GM21367 (cell line): ENCODE measurements around the gene SAMD14.

Experiments used
- ATAC-seq: cut with Tn5 transposase; IDR thresholded peaks from one replicate; pipeline ENCODE4 v1.9.1; 2021; ENCODE audit not compliant: unreplicated experiment

Gene SAMD14

GRCh38 chr17:50113624-50114320 lies 16.2 kb downstream of the SAMD14 start:
- ATAC-seq: no peak

DNA sequence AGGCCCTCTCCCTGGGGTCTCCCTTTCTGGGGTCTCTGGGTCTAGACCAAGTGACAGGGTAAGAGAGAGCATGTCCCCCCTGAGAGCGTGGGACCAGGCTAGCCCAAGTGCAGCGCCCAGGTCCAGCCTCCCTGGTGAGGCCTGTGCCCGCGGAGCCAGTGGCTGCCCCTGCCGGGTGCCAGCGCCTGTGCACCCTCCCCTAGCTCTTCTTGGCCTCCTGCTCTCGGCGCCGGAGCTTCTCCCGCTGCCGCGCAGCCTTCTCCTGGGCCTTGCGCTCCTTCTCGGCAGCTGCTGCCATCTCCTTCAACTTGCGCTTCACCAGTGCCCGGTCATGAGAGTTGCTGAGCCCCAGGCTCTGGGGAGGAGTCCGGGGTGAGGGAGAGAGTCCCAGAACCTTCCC lies 17.3 kb downstream of the SAMD14 start:
- ATAC-seq: no peak

GRCh38 chr17:50111673-50112655 lies 18.0 kb downstream of the SAMD14 start:
- no peak for ATAC-seq

- no peak for ATAC-seq
These were observed 19.2 kb downstream of the SAMD14 start for GRCh38 chr17:50110591-50111349.

DNA sequence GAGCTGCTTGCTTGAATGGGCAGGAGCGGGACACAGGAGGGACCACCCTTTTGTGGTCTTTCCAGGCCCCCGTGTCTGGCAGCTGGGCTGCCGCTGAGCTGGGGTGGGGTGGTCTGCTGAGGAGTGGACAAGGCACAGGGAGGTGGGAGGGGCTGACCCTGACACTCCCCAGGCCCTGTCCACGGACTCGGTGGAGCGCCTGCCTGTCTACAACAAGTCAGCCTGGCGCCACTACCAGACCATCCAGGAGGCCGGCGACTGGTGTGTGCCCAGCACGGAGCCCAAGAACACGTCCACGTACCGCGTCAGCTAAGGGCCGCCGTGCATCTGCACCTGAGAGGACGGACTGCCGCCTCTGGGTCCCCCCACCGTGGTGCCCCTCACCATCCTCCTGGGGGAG lies 20.2 kb downstream of the SAMD14 start:
- no peak for ATAC-seq

- no peak for ATAC-seq
These were observed 20.8 kb downstream of the SAMD14 start for GRCh38 chr17:50109207-50109606.

GRCh38 chr17:50108556-50108955 lies 21.4 kb downstream of the SAMD14 start:
- ATAC-seq: no peak

DNA sequence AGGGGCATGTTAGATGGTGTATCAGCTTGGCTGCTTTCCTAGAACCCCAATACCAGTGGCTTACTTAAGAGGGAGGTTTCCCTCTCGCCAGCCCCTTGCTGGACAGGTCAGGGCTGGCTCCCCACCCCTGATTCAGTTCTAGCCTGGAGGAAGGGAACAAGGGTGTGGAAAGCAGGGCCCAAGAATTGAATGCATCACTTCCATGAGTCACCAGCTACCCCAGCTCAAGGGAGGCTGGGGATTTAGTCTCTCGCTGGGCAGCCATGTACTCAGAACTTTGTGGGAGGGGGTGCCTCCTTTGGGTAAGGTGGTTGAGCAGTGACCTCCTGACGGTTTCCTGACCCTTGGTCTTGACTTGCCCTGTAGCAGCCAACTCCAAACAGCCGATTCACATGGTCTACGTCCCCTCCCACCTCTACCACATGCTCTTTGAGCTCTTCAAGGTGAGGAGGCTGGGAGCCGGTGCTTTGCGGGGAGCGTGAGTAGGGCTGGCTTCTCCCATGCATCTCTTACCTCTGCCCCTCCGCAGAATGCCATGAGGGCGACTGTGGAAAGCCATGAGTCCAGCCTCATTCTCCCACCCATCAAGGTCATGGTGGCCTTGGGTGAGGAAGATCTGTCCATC lies 22.1 kb downstream of the SAMD14 start:
- no peak for ATAC-seq

DNA sequence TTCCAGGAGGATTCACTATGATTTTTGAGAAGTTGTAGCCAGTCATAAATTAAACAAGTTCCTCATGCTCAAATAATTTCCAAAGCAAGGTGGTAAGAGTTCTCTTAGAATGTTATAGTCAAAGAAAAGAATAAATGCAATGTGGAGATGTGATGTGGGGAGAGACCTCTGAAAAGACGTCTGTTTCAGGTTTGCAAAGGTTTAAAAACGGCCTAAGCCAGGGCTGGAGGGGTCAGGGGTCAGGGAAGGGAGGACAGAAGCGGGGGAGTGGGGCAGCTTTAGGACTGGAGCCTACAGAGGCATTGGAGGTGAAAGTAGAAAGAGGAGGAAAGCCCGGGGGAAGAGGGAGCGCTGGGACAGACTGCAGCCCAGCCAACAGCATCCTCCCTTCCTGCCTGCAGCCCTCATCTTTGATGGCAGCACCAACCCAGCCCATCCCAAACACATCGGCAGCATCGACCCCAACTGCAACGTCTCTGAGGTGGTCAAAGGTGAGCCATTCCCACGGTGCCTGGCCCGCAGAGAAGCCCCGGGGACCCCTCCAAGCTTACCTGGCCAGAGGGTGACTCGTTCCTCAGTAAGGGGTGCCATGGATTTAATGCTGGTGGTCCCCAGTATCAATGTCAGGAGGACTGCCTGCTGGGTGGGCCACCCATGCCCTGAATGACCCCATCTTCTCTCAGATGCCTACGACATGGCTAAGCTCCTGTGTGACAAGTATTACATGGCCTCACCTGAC lies 23.4 kb downstream of the SAMD14 start:
- no peak for ATAC-seq

- no peak for ATAC-seq
These were observed 24.1 kb downstream of the SAMD14 start for GRCh38 chr17:50105811-50106210.

- ATAC-seq: no peak
These were observed 26.0 kb downstream of the SAMD14 start for GRCh38 chr17:50103941-50104340.

DNA sequence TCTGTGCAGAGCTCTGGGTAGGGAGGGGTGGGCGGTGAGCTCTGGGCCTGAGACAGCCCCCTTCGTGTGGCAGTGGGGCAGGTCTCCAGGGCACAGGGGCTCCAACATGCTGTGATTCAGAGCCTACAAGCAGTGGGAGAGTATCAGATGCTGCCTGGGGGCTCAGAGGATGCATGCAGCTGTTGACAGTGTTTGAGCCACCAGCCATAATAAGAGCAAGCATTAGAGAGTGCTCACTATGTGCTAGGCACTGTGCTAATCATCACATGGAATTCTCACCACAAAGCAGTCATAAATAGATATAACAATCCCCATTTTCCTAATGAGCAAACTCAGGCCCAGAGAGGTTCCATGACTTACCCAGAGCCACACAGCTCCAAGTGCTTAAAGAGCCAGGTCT lies 26.7 kb downstream of the SAMD14 start:
- ATAC-seq: no peak

DNA sequence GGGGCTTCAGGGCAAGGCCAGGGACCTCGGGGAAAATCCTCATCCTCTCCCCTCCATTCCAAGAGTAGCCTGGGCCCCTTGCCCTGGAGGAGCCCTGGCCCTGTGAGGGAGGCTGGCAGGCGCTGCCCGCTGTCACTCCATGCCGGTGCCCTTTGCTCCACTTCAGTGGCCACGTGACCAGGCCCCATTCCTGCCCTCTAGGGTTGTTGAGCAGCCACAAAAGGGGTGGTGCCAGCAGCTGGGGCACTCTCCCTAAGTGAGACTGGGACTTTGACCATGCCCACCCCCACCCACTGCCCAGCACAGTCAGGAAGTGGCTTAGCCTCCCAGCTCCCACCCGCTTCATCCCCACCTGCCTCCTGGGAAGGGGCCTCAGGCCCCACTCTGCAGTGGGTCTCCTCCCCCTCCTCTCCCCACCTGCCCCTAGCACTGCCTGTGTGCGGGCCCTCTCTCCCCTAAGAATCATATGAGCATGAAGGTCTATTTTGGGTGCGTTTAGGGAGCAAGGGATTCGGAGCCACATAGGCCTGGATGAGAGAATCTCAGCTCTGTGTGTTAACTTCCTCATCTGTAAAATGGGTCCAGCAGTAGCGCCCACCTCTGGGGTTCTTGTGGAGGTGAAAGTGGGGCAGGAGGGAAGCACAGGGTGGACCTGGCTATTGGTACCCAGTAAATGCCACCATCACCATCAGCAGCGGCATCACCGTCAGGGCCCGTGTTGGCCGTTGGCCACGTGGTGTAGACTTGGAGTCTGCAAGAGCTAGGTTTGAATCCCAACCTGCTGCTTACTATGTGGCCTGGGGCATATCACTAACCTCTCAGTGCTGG lies 27.6 kb downstream of the SAMD14 start:
- ATAC-seq: no peak

- no peak for ATAC-seq
These were observed 28.4 kb downstream of the SAMD14 start for GRCh38 chr17:50101346-50102163.

DNA sequence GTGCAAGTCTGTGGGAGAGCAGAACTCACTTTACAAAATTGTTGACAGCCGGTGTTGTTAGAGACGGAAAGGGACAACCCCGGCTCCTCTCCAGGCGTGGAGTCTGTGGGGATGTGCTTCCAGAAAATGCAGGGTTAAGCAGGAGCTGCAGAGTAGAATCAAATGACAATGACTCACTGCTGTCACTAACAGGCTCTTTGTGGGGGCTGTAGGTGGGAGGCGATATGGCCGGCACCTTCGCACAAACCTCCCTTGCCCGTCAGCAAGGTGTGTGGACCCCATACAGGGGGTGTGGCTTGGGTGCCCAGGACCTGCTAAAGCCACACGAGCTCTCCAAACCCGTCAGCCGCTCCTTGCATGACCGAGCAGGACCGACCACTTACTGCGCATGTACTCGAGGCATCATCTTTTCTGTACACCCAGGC lies 29.0 kb downstream of the SAMD14 start:
- ATAC-seq: no peak

DNA sequence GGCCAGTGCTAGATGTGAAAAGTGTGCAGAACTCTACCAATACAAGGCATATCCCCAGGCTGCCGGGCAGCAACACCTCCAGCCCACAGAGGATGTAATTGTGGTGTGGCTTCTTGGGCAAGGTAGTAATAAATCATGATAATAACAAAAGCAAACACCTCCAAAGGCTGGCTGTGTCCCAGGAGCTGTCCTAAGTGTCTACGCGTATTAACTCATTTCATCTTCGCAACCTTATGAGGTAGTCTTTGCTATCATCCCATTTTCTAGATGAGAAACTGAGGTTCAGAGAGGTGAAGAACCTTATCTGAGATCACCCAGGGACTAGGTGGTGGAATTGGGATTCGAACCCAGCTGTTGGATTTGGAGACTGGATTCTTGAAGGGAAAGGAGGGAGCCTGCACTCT lies 29.5 kb downstream of the SAMD14 start:
- no peak for ATAC-seq

GRCh38 chr17:50099003-50099402 lies 31.0 kb downstream of the SAMD14 start:
- no peak for ATAC-seq

DNA sequence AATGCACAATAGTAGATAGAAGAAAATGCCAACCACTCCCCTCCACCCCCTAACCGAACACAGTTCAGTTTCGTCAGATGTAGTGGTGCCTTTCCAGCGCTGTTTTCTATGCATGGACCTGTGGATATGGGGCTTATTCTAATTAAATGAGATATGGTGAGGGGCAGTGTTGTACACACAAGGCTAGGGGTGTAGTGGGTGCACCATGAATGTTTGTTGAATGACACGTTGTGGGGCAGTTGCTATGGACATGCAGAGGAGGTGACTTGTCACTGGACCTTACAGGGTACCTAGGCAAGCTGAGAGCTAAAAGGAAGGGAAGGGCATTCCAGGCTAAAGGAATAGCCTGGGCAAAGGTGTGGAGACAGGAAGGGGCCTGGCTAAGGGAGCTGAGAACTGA lies 31.4 kb downstream of the SAMD14 start:
- no peak for ATAC-seq

DNA sequence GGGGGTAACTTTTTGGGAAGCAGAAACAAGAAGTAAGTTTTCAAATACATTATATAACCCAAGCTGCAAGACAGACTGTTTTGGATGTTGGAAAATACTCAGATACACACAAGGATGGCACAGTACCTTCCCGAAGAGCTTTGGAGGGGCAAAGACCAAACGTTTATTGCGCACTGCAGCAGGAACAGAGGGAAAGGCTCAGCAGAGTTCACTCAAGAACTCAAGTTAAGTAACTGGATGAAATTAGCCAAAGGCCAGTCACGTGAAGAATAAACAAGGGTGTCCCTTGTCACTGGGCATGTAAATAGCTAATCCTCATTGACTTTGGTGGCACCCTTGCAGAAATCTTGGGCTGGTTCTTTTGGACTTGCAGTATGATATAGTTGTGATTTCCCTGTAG lies 32.0 kb downstream of the SAMD14 start:
- no peak for ATAC-seq
